ENCODE measurements around the gene MYBL2.

GRCh38 chr20:43716123-43716522, 49.2 kb downstream of the MYBL2 start:
- TF ChIP-seq EZH2 (IDR thresholded peaks at IDR 0.05; ENCODE audit: insufficient read depth, poor library complexity, severe bottlenecking) (no peak), EZH2phosphoT487 (IDR thresholded peaks at IDR 0.05; ENCODE audit: insufficient read depth, low read depth) (no peak)

Measured in GM23248 (cell line).